ENCODE measurements around the gene ZNF217. TPM values are rescaled to one million over a fixed set of nuclear protein-coding genes. Genes with fewer than 3 reads are reported as not detected.

ZNF217 gene
- total RNA-seq, 1 experiment from 2014 or later, result 210 TPM

DNA sequence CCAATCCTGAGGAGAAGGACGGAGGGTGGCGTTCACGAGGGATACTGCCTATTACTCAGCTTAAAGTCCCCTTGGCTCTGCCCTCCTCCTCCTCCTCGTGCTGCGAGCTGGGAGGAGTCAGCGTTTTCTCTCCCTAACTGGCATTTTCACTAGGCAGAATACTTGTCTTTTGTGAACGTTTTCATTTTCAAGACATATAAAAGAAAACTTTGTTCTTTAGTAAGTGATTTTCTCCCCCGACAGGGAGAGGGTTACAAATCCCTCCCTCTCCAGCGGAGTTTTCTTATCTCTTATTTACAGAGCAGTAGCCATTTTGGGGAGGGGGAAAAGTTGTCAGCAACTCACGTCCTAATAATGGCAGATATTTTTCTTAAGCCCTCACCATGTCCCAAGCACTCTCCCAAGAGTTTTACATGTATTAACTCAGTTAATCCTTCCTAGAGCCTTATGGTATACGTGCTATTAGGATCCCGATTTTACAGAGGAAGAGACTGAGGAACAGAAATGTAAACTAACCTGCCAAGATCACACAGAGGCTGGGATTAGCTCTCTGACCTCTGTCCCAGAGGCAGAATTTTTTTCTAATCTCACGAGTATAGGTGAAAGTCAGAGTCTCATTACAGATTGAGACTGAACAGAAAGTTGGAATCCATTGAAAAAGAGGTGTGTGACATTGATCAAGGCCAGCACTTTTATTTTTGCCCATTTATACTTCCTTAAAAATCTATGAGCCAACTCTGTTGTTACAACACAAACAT is 30.0 kb upstream of the ZNF217 start:
- Histone ChIP-seq H3K36me3 (ENCODE audit: control insufficient read depth, insufficient read depth, low read length) (no peaks in the 10 kb centered on the region), H3K4me3 (ENCODE audit: low read depth in 2 of 2, low read length in 2 of 2) (peak overlapping the region; percentile 6 to 49), H3K27me3 (ENCODE audit: control insufficient read depth, insufficient read depth, low read length) (no peaks in the 10 kb centered on the region), H3K9me3 (ENCODE audit: control insufficient read depth, insufficient read depth, low read depth, low read length) (no peaks in the 10 kb centered on the region), H3K27ac (ENCODE audit: low read length) (peak overlapping the region; percentile 100), H3K4me1 (ENCODE audit: control insufficient read depth, insufficient read depth, low read length) (peaks cover 47% of the 10 kb centered on the region)
- in situ Hi-C loops (cut with HindIII; ENCODE audit: low pct_unique_long_range_greater_than_20kb, low sequenced_read_pairs) (no loop called here), intact Hi-C loops (cut with micrococcal nuclease; ENCODE audit: unreplicated experiment) (loop anchor here (1.0 to 5.0 kb wide), 2 partner anchors 29 to 34 kb away; no protein-coding TSS in a partner anchor)
- ATAC-seq (peak; percentile 75), DNase-seq (ENCODE audit: low read depth, low spot score) (peak; percentile 87)
- ChIA-PET CTCF (interaction anchor here (0.6 kb wide), 1 partner anchor 71 kb away, joined by 5 read pairs; no protein-coding TSS in a partner anchor), POLR2A (interaction anchor here (0.6 to 2.0 kb wide), 7 partner anchors 31 to 316 kb away, joined by 3 to 5 read pairs (median 3); no protein-coding TSS in a partner anchor)
- BruUV-seq (replicated peaks), result TSS peak; percentile 92
- TF ChIP-seq SIN3A (IDR thresholded peaks at IDR 0.05; ENCODE audit: borderline replicate concordance, insufficient read depth, low read depth, low read length), result no peak
- peak; percentile 21; the same call in 1 of the 2 replicates for TF ChIP-seq TCF7L2 (IDR thresholded peaks at IDR 0.05; ENCODE audit: low read depth, low read length)
- TF ChIP-seq, protein P1, sequence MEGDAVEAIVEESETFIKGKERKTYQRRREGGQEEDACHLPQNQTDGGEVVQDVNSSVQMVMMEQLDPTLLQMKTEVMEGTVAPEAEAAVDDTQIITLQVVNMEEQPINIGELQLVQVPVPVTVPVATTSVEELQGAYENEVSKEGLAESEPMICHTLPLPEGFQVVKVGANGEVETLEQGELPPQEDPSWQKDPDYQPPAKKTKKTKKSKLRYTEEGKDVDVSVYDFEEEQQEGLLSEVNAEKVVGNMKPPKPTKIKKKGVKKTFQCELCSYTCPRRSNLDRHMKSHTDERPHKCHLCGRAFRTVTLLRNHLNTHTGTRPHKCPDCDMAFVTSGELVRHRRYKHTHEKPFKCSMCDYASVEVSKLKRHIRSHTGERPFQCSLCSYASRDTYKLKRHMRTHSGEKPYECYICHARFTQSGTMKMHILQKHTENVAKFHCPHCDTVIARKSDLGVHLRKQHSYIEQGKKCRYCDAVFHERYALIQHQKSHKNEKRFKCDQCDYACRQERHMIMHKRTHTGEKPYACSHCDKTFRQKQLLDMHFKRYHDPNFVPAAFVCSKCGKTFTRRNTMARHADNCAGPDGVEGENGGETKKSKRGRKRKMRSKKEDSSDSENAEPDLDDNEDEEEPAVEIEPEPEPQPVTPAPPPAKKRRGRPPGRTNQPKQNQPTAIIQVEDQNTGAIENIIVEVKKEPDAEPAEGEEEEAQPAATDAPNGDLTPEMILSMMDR (IDR thresholded peaks at IDR 0.05), result no peak
- TF ChIP-seq POLR2AphosphoS5 (IDR thresholded peaks at IDR 0.05; ENCODE audit: low read depth, low read length), result peak; percentile 80; the same call in 1 of the 2 replicates

DNA sequence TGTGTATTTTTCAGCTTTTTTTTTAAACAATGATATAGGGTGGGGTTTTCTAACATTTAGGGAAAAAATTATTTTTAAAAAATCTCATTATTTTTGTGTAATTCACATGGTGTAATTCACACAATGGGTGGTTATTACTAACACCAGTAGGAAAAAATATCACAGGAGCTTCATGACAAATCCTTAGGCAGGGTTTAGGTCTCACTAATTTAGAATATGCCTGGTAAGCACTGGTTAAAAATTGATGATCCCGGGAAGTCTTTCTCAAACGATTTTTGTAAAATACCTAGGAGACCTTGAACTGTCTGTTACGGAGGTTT is 29.5 kb upstream of the ZNF217 start:
- peaks cover 49% of the 10 kb centered on the region for H3K4me1 ChIP-seq (ENCODE audit: control insufficient read depth, insufficient read depth, low read length)
- no peaks in the 10 kb centered on the region for H3K36me3 ChIP-seq (ENCODE audit: control insufficient read depth, insufficient read depth, low read length)
- BruUV-seq (replicated peaks), result TSS peak; percentile 99
- no peaks in the 10 kb centered on the region for H3K27me3 ChIP-seq (ENCODE audit: control insufficient read depth, insufficient read depth, low read length)
- TF ChIP-seq POLR2AphosphoS5 (IDR thresholded peaks at IDR 0.05; ENCODE audit: low read depth, low read length), result no peak
- TF ChIP-seq, protein P2, sequence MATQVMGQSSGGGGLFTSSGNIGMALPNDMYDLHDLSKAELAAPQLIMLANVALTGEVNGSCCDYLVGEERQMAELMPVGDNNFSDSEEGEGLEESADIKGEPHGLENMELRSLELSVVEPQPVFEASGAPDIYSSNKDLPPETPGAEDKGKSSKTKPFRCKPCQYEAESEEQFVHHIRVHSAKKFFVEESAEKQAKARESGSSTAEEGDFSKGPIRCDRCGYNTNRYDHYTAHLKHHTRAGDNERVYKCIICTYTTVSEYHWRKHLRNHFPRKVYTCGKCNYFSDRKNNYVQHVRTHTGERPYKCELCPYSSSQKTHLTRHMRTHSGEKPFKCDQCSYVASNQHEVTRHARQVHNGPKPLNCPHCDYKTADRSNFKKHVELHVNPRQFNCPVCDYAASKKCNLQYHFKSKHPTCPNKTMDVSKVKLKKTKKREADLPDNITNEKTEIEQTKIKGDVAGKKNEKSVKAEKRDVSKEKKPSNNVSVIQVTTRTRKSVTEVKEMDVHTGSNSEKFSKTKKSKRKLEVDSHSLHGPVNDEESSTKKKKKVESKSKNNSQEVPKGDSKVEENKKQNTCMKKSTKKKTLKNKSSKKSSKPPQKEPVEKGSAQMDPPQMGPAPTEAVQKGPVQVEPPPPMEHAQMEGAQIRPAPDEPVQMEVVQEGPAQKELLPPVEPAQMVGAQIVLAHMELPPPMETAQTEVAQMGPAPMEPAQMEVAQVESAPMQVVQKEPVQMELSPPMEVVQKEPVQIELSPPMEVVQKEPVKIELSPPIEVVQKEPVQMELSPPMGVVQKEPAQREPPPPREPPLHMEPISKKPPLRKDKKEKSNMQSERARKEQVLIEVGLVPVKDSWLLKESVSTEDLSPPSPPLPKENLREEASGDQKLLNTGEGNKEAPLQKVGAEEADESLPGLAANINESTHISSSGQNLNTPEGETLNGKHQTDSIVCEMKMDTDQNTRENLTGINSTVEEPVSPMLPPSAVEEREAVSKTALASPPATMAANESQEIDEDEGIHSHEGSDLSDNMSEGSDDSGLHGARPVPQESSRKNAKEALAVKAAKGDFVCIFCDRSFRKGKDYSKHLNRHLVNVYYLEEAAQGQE (IDR thresholded peaks at IDR 0.05; ENCODE audit: insufficient read depth in 1 of 2, low read depth in 2 of 2, low read length in 1 of 2), result no peak
- TF ChIP-seq, protein P1 (IDR thresholded peaks at IDR 0.05), result no peak
- TF ChIP-seq TCF7L2 (IDR thresholded peaks at IDR 0.05; ENCODE audit: low read depth, low read length), result no peak
- no peak for TF ChIP-seq SIN3A (IDR thresholded peaks at IDR 0.05; ENCODE audit: borderline replicate concordance, insufficient read depth, low read depth, low read length)
- H3K27ac ChIP-seq (ENCODE audit: low read length), result peak overlapping the region; percentile 100
- no peaks in the 10 kb centered on the region for H3K9me3 ChIP-seq (ENCODE audit: control insufficient read depth, insufficient read depth, low read depth, low read length)
- POLR2A ChIA-PET, result interaction anchor here (0.6 to 2.0 kb wide), 9 partner anchors 11 to 199 kb away, joined by 3 to 14 read pairs (median 3); no protein-coding TSS in a partner anchor
- no peak for DNase-seq (ENCODE audit: low read depth, low spot score)
- CTCF ChIA-PET, result interaction anchor here (0.5 to 0.6 kb wide), 2 partner anchors 19 to 164 kb away, joined by 3 to 5 read pairs; no protein-coding TSS in a partner anchor
- in situ Hi-C loops (cut with HindIII; ENCODE audit: low pct_unique_long_range_greater_than_20kb, low sequenced_read_pairs) (no loop called here), intact Hi-C loops (cut with micrococcal nuclease; ENCODE audit: unreplicated experiment) (loop anchor here (1.0 to 5.0 kb wide), 2 partner anchors 29 to 34 kb away; no protein-coding TSS in a partner anchor)
- ATAC-seq, result no peak
- peak overlapping the region in 1 of 2 experiments; percentile 49; a peak in 2 of 4 replicates for H3K4me3 ChIP-seq (ENCODE audit: low read depth in 2 of 2, low read length in 2 of 2)
